ENCODE results near the gene RPTOR.

RPTOR gene

DNA sequence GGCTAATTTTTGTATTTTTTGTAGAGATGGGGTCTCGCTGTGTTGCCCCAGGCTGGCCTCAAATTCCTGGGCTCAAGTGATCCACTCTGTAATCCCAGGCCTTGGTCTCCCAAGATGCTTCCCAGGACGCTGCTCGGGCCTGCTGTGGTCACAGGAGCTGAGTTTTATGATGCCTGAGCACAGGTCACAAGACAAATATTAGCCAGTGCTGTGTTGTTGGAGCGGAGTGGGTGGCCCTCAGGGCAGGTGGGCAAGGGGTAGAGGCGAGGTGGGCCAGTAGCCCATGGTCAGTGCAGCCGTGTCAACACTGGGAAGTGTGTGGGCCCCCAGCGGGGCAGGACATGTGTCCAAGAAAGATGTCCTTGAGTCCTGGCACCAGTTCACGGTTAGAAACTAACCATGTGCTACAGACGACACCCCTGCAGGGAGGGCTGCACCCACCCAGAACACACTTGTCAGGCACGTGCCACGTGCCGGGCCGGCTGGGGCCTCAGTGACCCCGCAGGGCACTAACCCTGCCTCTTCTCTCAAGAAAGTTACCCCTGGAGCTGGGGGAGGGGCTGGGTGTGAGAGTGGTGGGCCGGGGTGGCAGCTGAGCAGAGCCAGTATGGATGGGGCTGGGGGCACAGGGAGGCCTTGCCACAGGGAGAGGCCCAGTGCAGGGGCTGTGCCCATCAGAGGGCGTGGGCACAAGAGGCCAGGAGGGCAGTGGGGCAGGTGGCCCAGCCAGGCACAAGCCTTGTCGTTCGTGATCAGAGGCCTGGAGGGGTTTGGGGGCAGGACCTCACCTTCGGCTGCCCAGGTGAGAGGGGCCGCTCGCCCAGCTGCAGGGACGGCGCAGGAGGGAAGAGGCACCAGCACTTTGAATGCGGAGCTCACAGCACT is 343.9 kb downstream of the RPTOR start:
- no peak overlapping the region for H3K4me2 ChIP-seq (ENCODE audit: low read length)
- TF ChIP-seq CTCF (IDR thresholded peaks at IDR 0.05; ENCODE audit: low read depth, low read length) (no peak), EZH2phosphoT487 (IDR thresholded peaks at IDR 0.05; ENCODE audit: low read depth) (no peak)
- H3K79me2 ChIP-seq (ENCODE audit: low read length), result no peaks in the 10 kb centered on the region
- H3K27ac ChIP-seq (ENCODE audit: low read length), result no peak overlapping the region
- peaks cover 12% of the 10 kb centered on the region; the same call in 1 of the 2 replicates for H4K20me1 ChIP-seq (ENCODE audit: insufficient read depth, low read length)
- H3K4me1 ChIP-seq (ENCODE audit: low read length), result peaks cover 32% of the 10 kb centered on the region
- H3K27me3 ChIP-seq (ENCODE audit: low read depth, low read length), result no peaks in the 10 kb centered on the region
- no peak overlapping the region for H2AFZ ChIP-seq (ENCODE audit: low read depth, low read length)
- H3K9me3 ChIP-seq (ENCODE audit: insufficient read depth, low read length), result no peaks in the 10 kb centered on the region
- no peak overlapping the region for H3K4me3 ChIP-seq (ENCODE audit: low read length)
- peaks cover 30% of the 10 kb centered on the region for H3K36me3 ChIP-seq (replicated peaks; ENCODE audit: low read depth, low read length)
- no peak overlapping the region for H3K9ac ChIP-seq (ENCODE audit: low read length)

- Histone ChIP-seq H3K9me3 (ENCODE audit: insufficient read depth, low read length) (no peaks in the 10 kb centered on the region), H3K4me1 (ENCODE audit: low read length) (peaks cover 32% of the 10 kb centered on the region), H3K4me3 (ENCODE audit: low read length) (no peak overlapping the region), H2AFZ (ENCODE audit: low read depth, low read length) (no peak overlapping the region), H3K79me2 (ENCODE audit: low read length) (no peaks in the 10 kb centered on the region), H3K4me2 (ENCODE audit: low read length) (no peak overlapping the region), H3K36me3 (replicated peaks; ENCODE audit: low read depth, low read length) (peaks cover 37% of the 10 kb centered on the region), H3K27ac (ENCODE audit: low read length) (no peak overlapping the region), H3K27me3 (ENCODE audit: low read depth, low read length) (no peaks in the 10 kb centered on the region), H3K9ac (ENCODE audit: low read length) (no peak overlapping the region), H4K20me1 (ENCODE audit: insufficient read depth, low read length) (peaks cover 12% of the 10 kb centered on the region; the same call in 1 of the 2 replicates)
- TF ChIP-seq CTCF (IDR thresholded peaks at IDR 0.05; ENCODE audit: low read depth, low read length), result no peak
- no peak for TF ChIP-seq EZH2phosphoT487 (IDR thresholded peaks at IDR 0.05; ENCODE audit: low read depth)
Measured at GRCh38 chr17:80889231-80890195, 344.9 kb downstream of the RPTOR start.

DNA sequence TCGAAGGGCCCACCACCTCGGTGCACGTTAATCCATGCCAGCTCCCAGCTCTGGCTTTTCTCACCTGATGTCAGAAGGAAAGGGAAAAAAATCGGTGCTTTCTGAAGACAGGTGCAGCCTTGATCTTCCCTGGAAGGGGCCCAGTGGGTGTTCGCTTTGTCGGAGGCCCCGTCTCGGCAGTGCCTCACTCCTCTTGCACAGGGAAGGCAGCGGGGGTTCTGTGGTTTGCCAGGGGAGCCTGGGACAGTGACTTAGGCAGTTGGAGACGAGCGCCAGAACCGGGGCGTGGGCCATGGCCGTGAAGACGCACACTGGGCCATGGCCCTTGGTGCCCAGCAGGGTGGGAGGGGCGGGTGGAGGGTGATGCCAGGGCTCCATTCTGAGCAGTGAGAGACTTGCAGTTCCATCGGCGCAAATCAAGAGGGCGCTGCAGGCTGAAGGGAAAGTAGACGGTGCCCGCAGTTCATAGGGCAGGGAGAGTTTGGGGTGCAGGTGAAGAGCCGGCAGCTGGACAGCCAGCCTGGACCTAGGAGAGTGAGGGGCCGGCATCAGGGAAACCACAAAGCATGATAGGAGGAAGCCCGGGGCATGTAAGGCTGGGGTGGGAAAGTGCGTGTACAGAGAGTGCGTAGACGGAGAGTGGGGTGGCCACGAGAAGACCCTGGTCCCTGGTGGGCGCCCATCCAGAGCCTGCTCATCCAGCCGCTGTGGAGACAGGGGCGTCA is 345.7 kb downstream of the RPTOR start:
- H3K27me3 ChIP-seq (ENCODE audit: low read depth, low read length), result no peaks in the 10 kb centered on the region
- H3K36me3 ChIP-seq (replicated peaks; ENCODE audit: low read depth, low read length), result peaks cover 34% of the 10 kb centered on the region
- H3K4me3 ChIP-seq (ENCODE audit: low read length), result no peak overlapping the region
- TF ChIP-seq EZH2phosphoT487 (IDR thresholded peaks at IDR 0.05; ENCODE audit: low read depth) (no peak), CTCF (IDR thresholded peaks at IDR 0.05; ENCODE audit: low read depth, low read length) (no peak)
- H3K4me2 ChIP-seq (ENCODE audit: low read length), result no peak overlapping the region
- no peak overlapping the region for H3K9ac ChIP-seq (ENCODE audit: low read length)
- H2AFZ ChIP-seq (ENCODE audit: low read depth, low read length), result no peak overlapping the region
- no peak overlapping the region for H3K27ac ChIP-seq (ENCODE audit: low read length)
- no peaks in the 10 kb centered on the region for H3K79me2 ChIP-seq (ENCODE audit: low read length)
- no peaks in the 10 kb centered on the region for H3K9me3 ChIP-seq (ENCODE audit: insufficient read depth, low read length)
- peaks cover 32% of the 10 kb centered on the region for H3K4me1 ChIP-seq (ENCODE audit: low read length)
- H4K20me1 ChIP-seq (ENCODE audit: insufficient read depth, low read length), result peaks cover 12% of the 10 kb centered on the region; the same call in 1 of the 2 replicates
